HepG2 (cell line): ENCODE results near the gene NAIF1. TPM values are rescaled to one million over a fixed set of nuclear protein-coding genes. Genes with fewer than 3 reads are reported as not detected.

ENCODE experiments used
- FOSL2 ChIP-seq: sonication (generic); formaldehyde crosslinking; IDR thresholded peaks from 2 replicates; pipeline ENCODE4 v1.4.0; 2020; ENCODE audit warnings: missing genetic modification reagents
- HMGXB4 ChIP-seq, 2 experiments: sonication (generic) in 1 of 2; formaldehyde crosslinking in 1 of 2; IDR thresholded peaks; 2 replicates each; pipeline versions ENCODE4 v1.4.0 to v1.6.1; 2018 to 2020; ENCODE audit warnings: missing genetic modification reagents in 2 of 2, borderline replicate concordance in 1 of 2, low read depth in 1 of 2, mild to moderate bottlenecking in 1 of 2, missing biosample characterization in 1 of 2
- HOXA5 ChIP-seq: sonication (generic); formaldehyde crosslinking; IDR thresholded peaks from 2 replicates; pipeline ENCODE4 v1.4.0; 2020; ENCODE audit warnings: missing genetic modification reagents
- JARID2 ChIP-seq: sonication (generic); formaldehyde crosslinking; IDR thresholded peaks from 2 replicates; pipeline ENCODE4 v1.8.1; 2023; ENCODE audit warnings: missing genetic modification reagents, inconsistent platforms; ENCODE audit not compliant: insufficient replicate concordance
- KDM3A ChIP-seq: IDR thresholded peaks from 2 replicates; pipeline ENCODE4 v1.6.1; 2018; ENCODE audit warnings: low read depth, missing compliant biosample characterization
- MTERF4 ChIP-seq: sonication (generic); formaldehyde crosslinking; IDR thresholded peaks from 2 replicates; pipeline ENCODE4 v1.8.0; 2023; ENCODE audit warnings: mild to moderate bottlenecking, missing genetic modification reagents
- NCOR1 ChIP-seq: fragments of 200-600 bp; sonication (generic); IDR thresholded peaks from 2 replicates; pipeline ENCODE4 v1.7.0; 2017; ENCODE audit warnings: antibody characterized with exemption, low read length, borderline replicate concordance
- NR2C2 ChIP-seq: sonication (generic); formaldehyde crosslinking; IDR thresholded peaks from 2 replicates; pipeline ENCODE4 v1.4.0; 2020; ENCODE audit warnings: missing genetic modification reagents, mild to moderate bottlenecking, moderate library complexity, borderline replicate concordance
- NR2F2 ChIP-seq: IDR thresholded peaks from 2 replicates; pipeline ENCODE4 v1.6.1; 2012; ENCODE audit warnings: low read depth, inconsistent platforms, borderline replicate concordance
- POGZ ChIP-seq: sonication (generic); formaldehyde crosslinking; IDR thresholded peaks from 2 replicates; pipeline ENCODE4 v1.4.0; 2020; ENCODE audit warnings: mild to moderate bottlenecking, missing genetic modification reagents
- RXRB ChIP-seq: IDR thresholded peaks from 2 replicates; pipeline ENCODE4 v1.6.1; 2016; ENCODE audit warnings: borderline replicate concordance, missing genetic modification reagents, missing compliant biosample characterization
- SMAD3 ChIP-seq: sonication (generic); formaldehyde crosslinking; IDR thresholded peaks from 2 replicates; pipeline ENCODE4 v1.4.0; 2020; ENCODE audit warnings: missing genetic modification reagents
- SMC3 ChIP-seq: IDR thresholded peaks from 2 replicates; pipeline ENCODE4 v1.6.1; 2011; ENCODE audit warnings: low read length, improper control_type of control experiment
- ZNF318 ChIP-seq: sonication (generic); formaldehyde crosslinking; IDR thresholded peaks from 2 replicates; pipeline ENCODE4 v1.4.0; 2020; ENCODE audit warnings: mild to moderate bottlenecking, missing genetic modification reagents
- ZNF44 ChIP-seq: sonication (generic); formaldehyde crosslinking; IDR thresholded peaks from 2 replicates; pipeline ENCODE4 v1.5.1; 2020; ENCODE audit warnings: mild to moderate bottlenecking, missing genetic modification reagents
- ZNF558 ChIP-seq: sonication (generic); formaldehyde crosslinking; IDR thresholded peaks from 2 replicates; pipeline ENCODE4 v1.9.0; 2022; ENCODE audit warnings: mild to moderate bottlenecking, missing genetic modification reagents, borderline replicate concordance
- ZSCAN31 ChIP-seq: sonication (generic); formaldehyde crosslinking; IDR thresholded peaks from 2 replicates; pipeline ENCODE4 v1.5.0; 2020; ENCODE audit warnings: low read depth, mild to moderate bottlenecking, missing genetic modification reagents
- polyA plus RNA-seq, 8 experiments: library from polyadenylated mRNA; depleted of rRNA in 3 of 8; stranded (reverse) in 7 of 8; unstranded in 1 of 8; fragments of >200 nt; fragmentation: Illumina TruSeq in 4 of 8; extraction: Trizol in 4 of 8; gene quantifications; 2 replicates each; pipeline versions ENCODE4 v1.2.1 to v1.2.3, GENCODE V29; 2011 to 2016; ENCODE audit warnings: low read depth in 4 of 8, missing spikeins in 1 of 8, mixed read lengths in 1 of 8; ENCODE audit not compliant: insufficient read depth in 1 of 8
- total RNA-seq, 5 experiments: library from RNA; depleted of rRNA; stranded (reverse); fragments of >200 nt; fragmentation: Illumina TruSeq; extraction: Trizol; gene quantifications; 2 replicates each; pipeline ENCODE4 v1.2.3, GENCODE V29; 2016; ENCODE audit warnings: low read depth in 1 of 5

NAIF1 gene
- total and polyA plus RNA-seq, 2 of the 13 experiments (the other 11 are each of a cell fraction or from before 2014, with no cell fraction given): 6.0 to 6.9 TPM

GRCh38 chr9:128102861-128103588 lies 35.9 kb upstream of the NAIF1 start (continued):
- TF ChIP-seq ZNF318 (CRISPR knock-in tag): peak; percentile 43; the same call in 1 of the 2 replicates
- peak; percentile 82 for TF ChIP-seq FOSL2 (CRISPR knock-in tag)
- TF ChIP-seq ZSCAN31: peak; percentile 97
- peak; percentile 90 for TF ChIP-seq KDM3A (CRISPR knock-in tag)
- peak; percentile 99 for TF ChIP-seq RXRB
- TF ChIP-seq JARID2 (CRISPR knock-in tag): no peak
- peak; percentile 84; the same call in 1 of the 2 replicates for TF ChIP-seq ZNF558
- peak; percentile 40 to 82; a peak in 2 of 4 replicates for TF ChIP-seq HMGXB4 (CRISPR knock-in tag; IDR thresholded peaks at IDR 0.05; ENCODE audit: borderline replicate concordance in 1 of 2, low read depth in 1 of 2)
- peak; percentile 87; the same call in 1 of the 2 replicates for TF ChIP-seq NCOR1
- TF ChIP-seq NR2F2: no peak
- TF ChIP-seq SMAD3 (CRISPR knock-in tag): peak; percentile 99
- TF ChIP-seq MTERF4 (CRISPR knock-in tag): peak; percentile 83
- peak; percentile 90 for TF ChIP-seq POGZ (CRISPR knock-in tag)
- TF ChIP-seq NR2C2: peak; percentile 88
- TF ChIP-seq HOXA5: 0 out of 2 replicates have a peak, but pooled peaks have one; percentile 48
- TF ChIP-seq SMC3: peak; percentile 24; the same call in 1 of the 2 replicates
- 0 out of 2 replicates have a peak, but pooled peaks have one; percentile 90 for TF ChIP-seq ZNF44
